ENCODE results near the gene TGFB1I1.
"Not testable (repeated sequence)": the region's sequence is repeated elsewhere in the genome, so short reads cannot be mapped to it uniquely, and the experiment has no call there.

Gene TGFB1I1

DNA sequence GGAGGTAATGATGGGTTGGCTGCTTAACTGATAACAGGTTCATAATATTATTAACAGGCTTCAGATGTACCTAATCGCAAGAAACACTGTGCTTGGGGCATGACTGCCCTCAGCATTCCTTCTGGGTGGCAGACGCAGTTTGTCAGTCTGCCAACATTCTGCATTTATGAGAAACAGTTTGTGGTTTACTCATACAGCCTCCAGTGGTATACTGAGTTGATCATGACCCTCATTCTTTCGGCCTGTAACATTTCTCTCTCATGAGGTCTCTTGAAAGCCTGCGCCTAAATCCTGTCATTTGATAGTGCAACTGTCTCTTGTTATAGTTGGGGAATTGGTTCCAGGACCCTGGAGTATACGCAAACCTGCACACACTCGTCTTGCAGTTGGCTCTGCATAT is 41.2 kb downstream of the TGFB1I1 start:
- no peaks in the 10 kb centered on the region for H3K27me3 ChIP-seq (replicated peaks; ENCODE audit: control insufficient read depth, insufficient read depth, low read length, poor library complexity, severe bottlenecking)
- no peak overlapping the region for H3K27ac ChIP-seq (ENCODE audit: insufficient read depth, low read length, poor library complexity, severe bottlenecking)
- no peak overlapping the region for H3K4me3 ChIP-seq (ENCODE audit: insufficient read depth, low read depth, low read length, poor library complexity, severe bottlenecking)
- H3K36me3 ChIP-seq (ENCODE audit: control insufficient read depth, insufficient read depth, low read length): no peaks in the 10 kb centered on the region
- H3K4me1 ChIP-seq (ENCODE audit: control insufficient read depth, insufficient read depth, low read length, poor library complexity, severe bottlenecking): peaks cover 10% of the 10 kb centered on the region
- H3K9me3 ChIP-seq (ENCODE audit: control insufficient read depth, low read length): no peaks in the 10 kb centered on the region
- no peak for DNase-seq

DNA sequence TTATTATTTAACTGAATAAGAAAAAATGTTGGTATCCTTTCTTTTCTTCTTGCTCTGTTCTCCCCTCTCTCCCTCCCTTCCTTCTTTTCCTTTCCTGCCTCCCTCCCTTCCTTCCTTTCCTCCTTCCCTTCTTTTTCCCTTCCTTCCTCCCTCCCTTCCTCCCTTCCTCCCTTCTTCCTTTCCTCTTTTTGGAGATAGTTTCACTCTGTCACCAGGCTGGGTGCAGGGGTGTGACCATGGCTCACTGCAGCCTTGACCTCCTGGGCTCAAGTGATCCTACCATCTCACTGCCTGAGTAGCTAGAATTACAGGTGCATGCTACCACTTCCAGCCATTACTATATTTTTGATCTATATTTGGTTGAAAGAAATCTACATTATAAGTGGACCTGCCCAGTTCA is 41.9 kb downstream of the TGFB1I1 start:
- H3K36me3 ChIP-seq (ENCODE audit: control insufficient read depth, insufficient read depth, low read length): no peaks in the 10 kb centered on the region
- H3K4me3 ChIP-seq (ENCODE audit: insufficient read depth, low read depth, low read length, poor library complexity, severe bottlenecking): no peak overlapping the region
- no peak overlapping the region for H3K27ac ChIP-seq (ENCODE audit: insufficient read depth, low read length, poor library complexity, severe bottlenecking)
- no peaks in the 10 kb centered on the region for H3K27me3 ChIP-seq (replicated peaks; ENCODE audit: control insufficient read depth, insufficient read depth, low read length, poor library complexity, severe bottlenecking)
- H3K4me1 ChIP-seq (ENCODE audit: control insufficient read depth, insufficient read depth, low read length, poor library complexity, severe bottlenecking): peaks cover 9% of the 10 kb centered on the region
- no peaks in the 10 kb centered on the region for H3K9me3 ChIP-seq (ENCODE audit: control insufficient read depth, low read length)
- DNase-seq: no peak

DNA sequence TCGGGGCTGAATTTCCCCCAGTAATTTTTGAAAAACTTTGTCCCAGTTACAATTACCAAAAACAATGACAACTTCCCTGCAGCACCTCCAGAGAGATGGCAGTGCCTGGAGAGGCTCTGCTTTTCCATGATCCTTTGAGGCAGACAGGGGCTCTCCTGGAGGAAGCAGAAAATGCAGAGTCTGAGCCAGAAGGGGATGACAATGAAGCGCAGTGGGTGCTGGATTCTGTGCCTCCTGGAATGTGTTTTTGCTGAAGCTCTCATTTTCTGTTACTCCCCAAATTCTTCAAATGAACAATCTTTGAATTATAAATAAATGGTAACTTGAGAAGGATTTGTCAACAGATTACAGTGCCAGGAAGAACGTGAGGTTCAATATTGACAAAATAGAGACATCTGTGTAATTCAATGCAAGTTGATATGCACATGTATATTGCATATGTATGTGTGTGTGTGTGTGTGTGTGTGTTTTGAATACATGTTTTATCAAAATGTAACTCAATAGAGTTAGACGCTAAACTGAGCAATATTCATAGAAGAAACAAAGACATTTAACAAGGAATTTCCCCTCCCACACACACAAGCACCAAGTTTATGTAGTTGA is 45.9 kb downstream of the TGFB1I1 start:
- no peak overlapping the region for H3K27ac ChIP-seq (ENCODE audit: insufficient read depth, low read length, poor library complexity, severe bottlenecking)
- H3K4me1 ChIP-seq (ENCODE audit: control insufficient read depth, insufficient read depth, low read length, poor library complexity, severe bottlenecking): no peaks in the 10 kb centered on the region
- H3K9me3 ChIP-seq (ENCODE audit: control insufficient read depth, low read length): no peaks in the 10 kb centered on the region
- no peak for DNase-seq
- H3K27me3 ChIP-seq (replicated peaks; ENCODE audit: control insufficient read depth, insufficient read depth, low read length, poor library complexity, severe bottlenecking): no peaks in the 10 kb centered on the region
- H3K4me3 ChIP-seq (ENCODE audit: insufficient read depth, low read depth, low read length, poor library complexity, severe bottlenecking): no peak overlapping the region
- H3K36me3 ChIP-seq (ENCODE audit: control insufficient read depth, insufficient read depth, low read length): no peaks in the 10 kb centered on the region

DNA sequence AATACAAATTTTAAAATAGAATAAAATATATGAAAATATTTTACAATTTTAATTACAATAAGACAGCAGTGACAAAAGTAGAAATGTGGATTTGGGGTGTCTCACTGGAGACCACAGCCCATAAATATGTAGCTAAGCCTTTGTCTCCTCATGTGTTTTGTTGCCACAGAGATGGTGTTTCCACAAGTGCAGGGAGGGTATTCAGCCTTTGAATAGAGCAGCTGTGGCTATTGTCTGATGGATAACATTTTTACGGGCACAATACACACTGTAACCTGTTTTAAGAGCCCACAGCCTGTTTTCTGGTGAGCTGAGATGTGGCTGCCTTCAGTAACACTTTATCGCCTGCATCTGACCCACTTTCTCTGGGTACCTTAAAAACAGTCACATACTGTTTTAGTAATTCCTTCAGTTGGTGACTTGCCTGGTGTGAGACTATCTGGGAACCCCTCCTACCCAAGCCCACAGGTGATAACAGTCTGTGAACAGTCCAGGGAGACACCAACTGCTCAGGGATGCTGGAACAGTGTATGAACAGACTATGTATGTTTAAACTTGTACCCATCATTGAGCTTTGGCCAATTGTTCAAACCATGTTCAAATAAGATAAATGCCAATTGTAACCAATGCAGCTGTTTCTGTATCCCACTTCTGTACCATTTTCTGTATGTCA is 47.9 kb downstream of the TGFB1I1 start:
- H3K27ac ChIP-seq (ENCODE audit: insufficient read depth, low read length, poor library complexity, severe bottlenecking): no peak overlapping the region
- H3K4me1 ChIP-seq (ENCODE audit: control insufficient read depth, insufficient read depth, low read length, poor library complexity, severe bottlenecking): no peaks in the 10 kb centered on the region
- H3K4me3 ChIP-seq (ENCODE audit: insufficient read depth, low read depth, low read length, poor library complexity, severe bottlenecking): no peak overlapping the region
- H3K27me3 ChIP-seq (replicated peaks; ENCODE audit: control insufficient read depth, insufficient read depth, low read length, poor library complexity, severe bottlenecking): no peaks in the 10 kb centered on the region
- H3K9me3 ChIP-seq (ENCODE audit: control insufficient read depth, low read length): no peaks in the 10 kb centered on the region
- H3K36me3 ChIP-seq (ENCODE audit: control insufficient read depth, insufficient read depth, low read length): no peaks in the 10 kb centered on the region
- no peak for DNase-seq

DNA sequence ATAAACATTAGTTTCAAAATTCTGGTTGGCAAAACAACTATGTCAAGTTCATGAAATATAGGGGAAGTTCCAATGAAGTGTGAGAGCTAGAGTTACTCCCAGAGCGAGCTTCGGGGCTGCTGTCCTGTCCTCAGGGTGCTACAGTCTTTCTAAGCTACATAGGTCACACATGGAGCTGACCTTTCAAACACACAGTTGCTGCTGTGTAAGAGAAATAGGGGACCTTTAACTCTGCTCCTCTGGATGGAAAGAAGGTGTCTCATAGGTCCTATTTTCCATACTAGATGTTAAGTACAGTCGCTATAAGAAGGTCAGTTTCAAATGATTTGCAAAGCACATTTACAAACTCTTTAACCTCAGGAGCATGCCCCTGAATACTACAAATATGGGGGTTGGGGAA is 49.4 kb downstream of the TGFB1I1 start:
- H3K4me3 ChIP-seq (ENCODE audit: insufficient read depth, low read depth, low read length, poor library complexity, severe bottlenecking): no peak overlapping the region
- no peak overlapping the region for H3K27ac ChIP-seq (ENCODE audit: insufficient read depth, low read length, poor library complexity, severe bottlenecking)
- H3K9me3 ChIP-seq (ENCODE audit: control insufficient read depth, low read length): no peaks in the 10 kb centered on the region
- no peaks in the 10 kb centered on the region for H3K4me1 ChIP-seq (ENCODE audit: control insufficient read depth, insufficient read depth, low read length, poor library complexity, severe bottlenecking)
- no peak for DNase-seq
- H3K27me3 ChIP-seq (replicated peaks; ENCODE audit: control insufficient read depth, insufficient read depth, low read length, poor library complexity, severe bottlenecking): no peaks in the 10 kb centered on the region
- H3K36me3 ChIP-seq (ENCODE audit: control insufficient read depth, insufficient read depth, low read length): no peaks in the 10 kb centered on the region

DNA sequence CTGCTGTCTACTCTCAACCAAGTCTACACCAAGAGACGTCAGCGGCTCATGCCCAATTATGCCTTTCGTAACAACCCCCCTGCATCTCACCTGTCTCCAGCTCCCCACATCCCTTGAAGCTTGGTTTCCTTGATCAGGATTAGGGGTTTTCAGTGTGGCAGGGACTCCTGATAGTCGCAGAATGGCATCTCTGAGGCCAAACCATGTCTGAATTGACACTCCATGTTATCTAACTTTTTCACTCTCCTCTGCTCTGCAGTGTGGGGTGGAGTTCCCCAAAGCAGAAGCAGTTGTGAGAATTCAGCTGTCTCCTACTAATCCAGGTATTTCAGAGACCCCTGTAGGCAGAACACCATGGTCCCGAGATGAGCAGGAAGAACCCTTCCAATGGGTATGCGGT is 50.1 kb downstream of the TGFB1I1 start:
- Histone ChIP-seq H3K27me3 (replicated peaks; ENCODE audit: control insufficient read depth, insufficient read depth, low read length, poor library complexity, severe bottlenecking) (no peaks in the 10 kb centered on the region), H3K9me3 (ENCODE audit: control insufficient read depth, low read length) (no peaks in the 10 kb centered on the region), H3K36me3 (ENCODE audit: control insufficient read depth, insufficient read depth, low read length) (no peaks in the 10 kb centered on the region), H3K4me1 (ENCODE audit: control insufficient read depth, insufficient read depth, low read length, poor library complexity, severe bottlenecking) (no peaks in the 10 kb centered on the region), H3K4me3 (ENCODE audit: insufficient read depth, low read depth, low read length, poor library complexity, severe bottlenecking) (no peak overlapping the region), H3K27ac (ENCODE audit: insufficient read depth, low read length, poor library complexity, severe bottlenecking) (no peak overlapping the region)
- no peak for DNase-seq

DNA sequence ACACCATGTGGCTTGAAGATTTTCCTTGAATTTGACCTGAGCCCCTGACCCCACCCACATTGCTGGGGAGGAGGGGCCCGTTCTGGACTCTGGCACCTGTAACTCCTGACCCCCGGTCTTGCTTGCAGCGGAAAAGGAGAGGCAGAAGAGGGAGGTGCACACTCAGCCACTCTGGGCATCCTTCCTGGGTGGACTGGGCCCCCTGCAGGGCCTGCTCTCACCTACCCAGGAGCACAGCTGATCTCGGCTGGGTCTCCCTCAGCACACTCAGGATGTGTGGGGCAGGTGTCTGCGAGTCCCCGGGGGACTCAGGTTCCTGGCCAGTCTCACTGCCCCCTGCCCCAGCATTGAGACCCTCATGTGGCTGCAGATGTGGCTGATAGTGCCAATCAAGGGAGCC is 51.8 kb downstream of the TGFB1I1 start:
- H3K9me3 ChIP-seq (ENCODE audit: control insufficient read depth, low read length); H3K27me3 ChIP-seq (replicated peaks; ENCODE audit: control insufficient read depth, insufficient read depth, low read length, poor library complexity, severe bottlenecking); H3K4me3 ChIP-seq (ENCODE audit: insufficient read depth, low read depth, low read length, poor library complexity, severe bottlenecking); H3K36me3 ChIP-seq (ENCODE audit: control insufficient read depth, insufficient read depth, low read length); H3K4me1 ChIP-seq (ENCODE audit: control insufficient read depth, insufficient read depth, low read length, poor library complexity, severe bottlenecking); DNase-seq; H3K27ac ChIP-seq (ENCODE audit: insufficient read depth, low read length, poor library complexity, severe bottlenecking): not testable (repeated sequence)

DNA sequence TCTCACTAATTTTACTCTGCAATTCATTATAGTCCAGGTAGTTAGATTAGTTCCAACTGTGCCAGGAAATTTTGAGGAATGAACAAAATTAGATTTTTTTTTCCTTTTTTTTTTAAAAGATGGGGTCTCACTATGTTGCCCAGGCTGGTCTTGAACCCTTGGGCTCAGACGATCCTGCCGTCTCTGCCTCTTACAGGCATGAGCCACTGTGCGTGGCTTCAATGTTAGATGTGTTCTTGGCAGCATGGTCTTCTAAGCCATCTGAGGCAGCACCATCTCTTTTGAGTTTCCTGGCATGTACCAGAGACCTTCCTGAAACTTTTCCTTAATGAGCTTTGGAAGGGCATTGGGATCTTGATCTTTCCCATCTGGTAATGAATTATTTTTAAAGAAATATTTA is 53.2 kb downstream of the TGFB1I1 start:
- Histone ChIP-seq H3K27ac (ENCODE audit: insufficient read depth, low read length, poor library complexity, severe bottlenecking) (no peak overlapping the region), H3K27me3 (replicated peaks; ENCODE audit: control insufficient read depth, insufficient read depth, low read length, poor library complexity, severe bottlenecking) (no peaks in the 10 kb centered on the region), H3K9me3 (ENCODE audit: control insufficient read depth, low read length) (no peaks in the 10 kb centered on the region), H3K36me3 (ENCODE audit: control insufficient read depth, insufficient read depth, low read length) (no peaks in the 10 kb centered on the region), H3K4me1 (ENCODE audit: control insufficient read depth, insufficient read depth, low read length, poor library complexity, severe bottlenecking) (peaks cover 2% of the 10 kb centered on the region), H3K4me3 (ENCODE audit: insufficient read depth, low read depth, low read length, poor library complexity, severe bottlenecking) (no peak overlapping the region)
- no peak for DNase-seq
